WTC11 (cell line): Measurements from ENCODE around the gene DNAH9. TPM values are rescaled to one million over a fixed set of nuclear protein-coding genes. Genes with fewer than 3 reads are reported as not detected.

Experiments
- ATAC-seq: fragments of 200-7000 bp; cut with Tn5 transposase; 2 replicates; pipeline ENCODE4 v1.10.0; 2021; ENCODE audit warnings: mild to moderate bottlenecking, moderate library complexity
- CTCF ChIA-PET: fragments of 300-600 bp; sonication (Branson Sonifier 250); formaldehyde crosslinking; loops from one replicate; lab custom pipeline; 2021; ENCODE audit warnings: antibody characterized with exemption; lab: Charles Lee
- POLR2A ChIA-PET: fragments of 350-600 bp; sonication (Branson Sonifier 250); formaldehyde crosslinking; loops from one replicate; lab custom pipeline; 2021; ENCODE audit warnings: antibody characterized with exemption; lab: Charles Lee
- DNase-seq: peaks from one replicate; pipeline ENCODE4 v3.0.0; 2021; ENCODE audit warnings: low spot score
- H3K27ac Mint-ChIP-seq: 2 replicates; pipeline ENCODE4 v1.8.0; 2021; ENCODE audit warnings: mixed read lengths
- H3K27me3 Mint-ChIP-seq: 2 replicates; pipeline ENCODE4 v1.8.0; 2021; ENCODE audit warnings: low read depth, mild to moderate bottlenecking, moderate library complexity, mixed read lengths
- H3K36me3 Mint-ChIP-seq: 2 replicates; pipeline ENCODE4 v1.8.0; 2021; ENCODE audit warnings: mixed read lengths
- H3K4me1 Mint-ChIP-seq: 2 replicates; pipeline ENCODE4 v1.8.0; 2022; ENCODE audit warnings: mixed read lengths
- H3K4me3 Mint-ChIP-seq: 2 replicates; pipeline ENCODE4 v1.8.0; 2021; ENCODE audit warnings: mild to moderate bottlenecking, moderate library complexity, mixed read lengths
- H3K9me3 Mint-ChIP-seq: 2 replicates; pipeline ENCODE4 v1.8.0; 2021; ENCODE audit warnings: mixed read lengths
- CBFB ChIP-seq: sonication (generic); formaldehyde crosslinking; IDR thresholded peaks from 2 replicates; pipeline ENCODE4 v1.8.1; 2022; ENCODE audit warnings: mild to moderate bottlenecking, low read depth, missing genetic modification reagents
- CREB1 ChIP-seq: sonication (generic); formaldehyde crosslinking; IDR thresholded peaks from 2 replicates; pipeline ENCODE4 v1.8.0; 2023; ENCODE audit warnings: mild to moderate bottlenecking, missing genetic modification reagents
- ESRRA ChIP-seq: sonication (generic); formaldehyde crosslinking; IDR thresholded peaks from 2 replicates; pipeline ENCODE4 v1.8.1; 2022; ENCODE audit warnings: mild to moderate bottlenecking, missing genetic modification reagents, borderline replicate concordance
- FOXK1 ChIP-seq: sonication (generic); formaldehyde crosslinking; IDR thresholded peaks from 2 replicates; pipeline ENCODE4 v1.8.0; 2022; ENCODE audit warnings: mild to moderate bottlenecking, moderate library complexity, missing genetic modification reagents
- HMGA2 ChIP-seq: fragments of 250-450 bp; sonication (Bioruptor Pico); IDR thresholded peaks from 2 replicates; pipeline ENCODE4 v1.4.0; 2021; ENCODE audit warnings: mild to moderate bottlenecking, moderate library complexity
- NFATC4 ChIP-seq: fragments of 250-450 bp; sonication (Bioruptor Pico); IDR thresholded peaks from 2 replicates; pipeline ENCODE4 v1.9.0; 2021; ENCODE audit warnings: mild to moderate bottlenecking
- NR3C1 ChIP-seq: sonication (generic); formaldehyde crosslinking; conservative IDR thresholded peaks from 2 replicates; pipeline ENCODE4 v1.8.1; 2023; ENCODE audit warnings: low read depth, mild to moderate bottlenecking, missing genetic modification reagents
- PRRX2 ChIP-seq: fragments of 250-450 bp; sonication (Bioruptor Pico); IDR thresholded peaks from 2 replicates; pipeline ENCODE4 v1.8.0; 2021; ENCODE audit warnings: mild to moderate bottlenecking
- TCF7 ChIP-seq: sonication (generic); formaldehyde crosslinking; IDR thresholded peaks from 2 replicates; pipeline ENCODE4 v1.8.0; 2022; ENCODE audit warnings: mild to moderate bottlenecking, low read depth, missing genetic modification reagents, moderate library complexity
- TP53 ChIP-seq: sonication (generic); formaldehyde crosslinking; IDR thresholded peaks from 2 replicates; pipeline ENCODE4 v1.8.1; 2023; ENCODE audit warnings: mild to moderate bottlenecking, missing genetic modification reagents
- ZNF121 ChIP-seq: sonication (generic); formaldehyde crosslinking; IDR thresholded peaks from 2 replicates; pipeline ENCODE4 v1.8.0; 2023; ENCODE audit warnings: missing genetic modification reagents
- ZNF138 ChIP-seq: sonication (generic); formaldehyde crosslinking; conservative IDR thresholded peaks from 2 replicates; pipeline ENCODE4 v1.8.1; 2022; ENCODE audit warnings: mild to moderate bottlenecking, moderate library complexity, missing genetic modification reagents
- ZNF317 ChIP-seq: sonication (generic); formaldehyde crosslinking; IDR thresholded peaks from 2 replicates; pipeline ENCODE4 v1.8.1; 2023; ENCODE audit warnings: low read depth, mild to moderate bottlenecking, moderate library complexity, missing genetic modification reagents, borderline replicate concordance
- total RNA-seq: library from RNA; stranded (reverse); gene quantifications from 3 replicates; pipeline ENCODE4 v1.2.3, GENCODE V29; 2021
- TF ChIP-seq, protein P1 (sequence below): sonication (generic); formaldehyde crosslinking; IDR thresholded peaks from 2 replicates; pipeline ENCODE4 v1.8.0; 2023; ENCODE audit warnings: missing genetic modification reagents, mild to moderate bottlenecking, borderline replicate concordance
- TF ChIP-seq, protein P2 (sequence below): sonication (generic); formaldehyde crosslinking; IDR thresholded peaks from 2 replicates; pipeline ENCODE4 v1.8.1; 2022; ENCODE audit warnings: missing genetic modification reagents, borderline replicate concordance
- TF ChIP-seq, protein P3 (sequence below): sonication (generic); formaldehyde crosslinking; IDR thresholded peaks from 2 replicates; pipeline ENCODE4 v1.8.0; 2022; ENCODE audit warnings: mild to moderate bottlenecking, missing genetic modification reagents
- TF ChIP-seq, protein P4 (sequence below): sonication (generic); formaldehyde crosslinking; IDR thresholded peaks from 2 replicates; pipeline ENCODE4 v1.8.0; 2022; ENCODE audit warnings: mild to moderate bottlenecking, missing genetic modification reagents
- TF ChIP-seq, protein P5 (sequence below): sonication (generic); formaldehyde crosslinking; IDR thresholded peaks from 2 replicates; pipeline ENCODE4 v1.8.1; 2023; ENCODE audit warnings: mild to moderate bottlenecking, missing genetic modification reagents
- TF ChIP-seq, protein P6 (sequence below): sonication (generic); formaldehyde crosslinking; IDR thresholded peaks from 2 replicates; pipeline ENCODE4 v1.8.1; 2023; ENCODE audit warnings: mild to moderate bottlenecking, missing genetic modification reagents, moderate library complexity
- TF ChIP-seq, protein P7 (sequence below): fragments of 250-450 bp; sonication (Bioruptor Pico); IDR thresholded peaks from 2 replicates; pipeline ENCODE4 v2.1.2; 2022; ENCODE audit warnings: mild to moderate bottlenecking, moderate library complexity
- TF ChIP-seq, protein P8 (sequence below): fragments of 250-450 bp; sonication (Bioruptor Pico); IDR thresholded peaks from 2 replicates; pipeline ENCODE4 v1.8.0; 2021; ENCODE audit warnings: mild to moderate bottlenecking

Gene DNAH9
- total RNA-seq, 1 experiment from 2014 or later: 0.31 TPM

DNA sequence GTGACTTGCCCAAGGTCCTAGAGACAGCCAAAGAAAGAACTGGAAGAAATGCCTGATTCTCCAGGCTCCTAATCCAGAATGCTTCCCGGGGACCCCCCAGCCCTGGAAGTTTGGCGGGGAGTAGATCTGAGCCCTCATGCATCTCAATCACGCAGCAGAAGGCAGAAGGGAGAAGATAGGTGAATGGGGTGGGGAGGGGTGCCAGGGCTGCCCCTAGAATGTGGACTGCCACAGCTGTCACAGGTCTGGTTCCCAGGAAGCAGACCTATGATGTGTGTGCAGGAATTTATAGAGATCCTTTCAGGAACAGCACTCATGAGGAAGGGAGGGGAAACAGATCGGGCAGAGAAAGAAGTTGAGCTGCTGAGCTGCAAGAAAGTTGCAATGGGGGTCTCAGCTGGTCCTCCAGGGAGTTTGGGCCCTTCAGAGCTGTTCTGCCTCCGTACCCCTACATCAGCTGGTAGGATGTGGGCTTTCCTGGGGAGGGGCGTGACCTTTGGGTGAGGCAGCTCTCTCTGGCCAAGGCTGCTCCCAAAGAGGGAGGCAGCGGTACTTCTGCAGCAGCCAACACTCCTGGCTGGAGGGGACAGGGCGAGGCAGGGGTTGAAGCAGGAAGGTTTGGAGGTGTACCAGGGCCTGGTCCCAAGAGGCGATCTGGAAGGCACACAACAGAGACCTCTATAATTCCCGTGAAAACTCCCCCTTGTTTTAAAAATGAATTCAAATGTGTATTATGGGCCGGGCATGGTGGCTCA, 43.4 kb downstream of the DNAH9 start:
- no peak for DNase-seq
- Mint-ChIP-seq H3K27ac (no peak overlapping the region), H3K9me3 (peaks cover 36% of the 10 kb centered on the region), H3K27me3 (peaks cover 5% of the 10 kb centered on the region), H3K36me3 (peaks cover 14% of the 10 kb centered on the region), H3K4me3 (no peak overlapping the region), H3K4me1 (no peaks in the 10 kb centered on the region)
- POLR2A ChIA-PET: no interaction called here
- CTCF ChIA-PET: no interaction called here
- no peak for TF ChIP-seq TCF7 (CRISPR knock-in tag)
- TF ChIP-seq NFATC4 (CRISPR knock-in tag): no peak
- TF ChIP-seq, protein P1, sequence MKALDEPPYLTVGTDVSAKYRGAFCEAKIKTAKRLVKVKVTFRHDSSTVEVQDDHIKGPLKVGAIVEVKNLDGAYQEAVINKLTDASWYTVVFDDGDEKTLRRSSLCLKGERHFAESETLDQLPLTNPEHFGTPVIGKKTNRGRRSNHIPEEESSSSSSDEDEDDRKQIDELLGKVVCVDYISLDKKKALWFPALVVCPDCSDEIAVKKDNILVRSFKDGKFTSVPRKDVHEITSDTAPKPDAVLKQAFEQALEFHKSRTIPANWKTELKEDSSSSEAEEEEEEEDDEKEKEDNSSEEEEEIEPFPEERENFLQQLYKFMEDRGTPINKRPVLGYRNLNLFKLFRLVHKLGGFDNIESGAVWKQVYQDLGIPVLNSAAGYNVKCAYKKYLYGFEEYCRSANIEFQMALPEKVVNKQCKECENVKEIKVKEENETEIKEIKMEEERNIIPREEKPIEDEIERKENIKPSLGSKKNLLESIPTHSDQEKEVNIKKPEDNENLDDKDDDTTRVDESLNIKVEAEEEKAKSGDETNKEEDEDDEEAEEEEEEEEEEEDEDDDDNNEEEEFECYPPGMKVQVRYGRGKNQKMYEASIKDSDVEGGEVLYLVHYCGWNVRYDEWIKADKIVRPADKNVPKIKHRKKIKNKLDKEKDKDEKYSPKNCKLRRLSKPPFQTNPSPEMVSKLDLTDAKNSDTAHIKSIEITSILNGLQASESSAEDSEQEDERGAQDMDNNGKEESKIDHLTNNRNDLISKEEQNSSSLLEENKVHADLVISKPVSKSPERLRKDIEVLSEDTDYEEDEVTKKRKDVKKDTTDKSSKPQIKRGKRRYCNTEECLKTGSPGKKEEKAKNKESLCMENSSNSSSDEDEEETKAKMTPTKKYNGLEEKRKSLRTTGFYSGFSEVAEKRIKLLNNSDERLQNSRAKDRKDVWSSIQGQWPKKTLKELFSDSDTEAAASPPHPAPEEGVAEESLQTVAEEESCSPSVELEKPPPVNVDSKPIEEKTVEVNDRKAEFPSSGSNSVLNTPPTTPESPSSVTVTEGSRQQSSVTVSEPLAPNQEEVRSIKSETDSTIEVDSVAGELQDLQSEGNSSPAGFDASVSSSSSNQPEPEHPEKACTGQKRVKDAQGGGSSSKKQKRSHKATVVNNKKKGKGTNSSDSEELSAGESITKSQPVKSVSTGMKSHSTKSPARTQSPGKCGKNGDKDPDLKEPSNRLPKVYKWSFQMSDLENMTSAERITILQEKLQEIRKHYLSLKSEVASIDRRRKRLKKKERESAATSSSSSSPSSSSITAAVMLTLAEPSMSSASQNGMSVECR: no peak
- TF ChIP-seq ZNF121 (CRISPR knock-in tag): no peak
- no peak for TF ChIP-seq NR3C1 (CRISPR knock-in tag)
- no peak for ATAC-seq

DNA sequence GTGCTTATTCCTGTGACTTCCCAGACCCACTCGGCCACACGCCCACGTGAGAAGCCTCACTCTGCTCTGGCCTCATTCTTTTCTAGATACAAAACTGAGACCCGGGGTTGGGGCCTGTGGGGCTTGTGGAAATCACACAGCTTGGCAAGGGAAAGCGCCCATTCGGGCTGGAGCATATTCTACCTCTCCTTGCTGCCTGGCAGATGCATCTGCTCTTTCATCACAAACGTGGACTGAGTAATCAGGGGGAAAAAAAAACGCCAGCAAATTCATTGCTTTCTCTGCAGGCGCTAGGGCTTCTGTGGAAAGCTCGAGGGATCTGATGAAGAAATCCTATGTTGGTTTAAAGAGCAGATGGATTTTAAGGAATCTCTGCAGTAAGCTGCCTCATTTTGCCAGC, 44.4 kb downstream of the DNAH9 start:
- no peak overlapping the region for H3K4me3 Mint-ChIP-seq
- POLR2A ChIA-PET: no interaction called here
- DNase-seq (no peak), ATAC-seq (no peak)
- peaks cover 41% of the 10 kb centered on the region for H3K9me3 Mint-ChIP-seq
- H3K27ac Mint-ChIP-seq: no peak overlapping the region
- H3K36me3 Mint-ChIP-seq: peaks cover 23% of the 10 kb centered on the region
- no peaks in the 10 kb centered on the region for H3K4me1 Mint-ChIP-seq
- CTCF ChIA-PET: no interaction called here
- H3K27me3 Mint-ChIP-seq: peaks cover 5% of the 10 kb centered on the region
- TF ChIP-seq, protein P2, sequence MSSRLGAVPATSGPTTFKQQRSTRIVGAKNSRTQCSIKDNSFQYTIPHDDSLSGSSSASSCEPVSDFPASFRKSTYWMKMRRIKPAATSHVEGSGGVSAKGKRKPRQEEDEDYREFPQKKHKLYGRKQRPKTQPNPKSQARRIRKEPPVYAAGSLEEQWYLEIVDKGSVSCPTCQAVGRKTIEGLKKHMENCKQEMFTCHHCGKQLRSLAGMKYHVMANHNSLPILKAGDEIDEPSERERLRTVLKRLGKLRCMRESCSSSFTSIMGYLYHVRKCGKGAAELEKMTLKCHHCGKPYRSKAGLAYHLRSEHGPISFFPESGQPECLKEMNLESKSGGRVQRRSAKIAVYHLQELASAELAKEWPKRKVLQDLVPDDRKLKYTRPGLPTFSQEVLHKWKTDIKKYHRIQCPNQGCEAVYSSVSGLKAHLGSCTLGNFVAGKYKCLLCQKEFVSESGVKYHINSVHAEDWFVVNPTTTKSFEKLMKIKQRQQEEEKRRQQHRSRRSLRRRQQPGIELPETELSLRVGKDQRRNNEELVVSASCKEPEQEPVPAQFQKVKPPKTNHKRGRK (CRISPR knock-in tag): no peak
- TF ChIP-seq ZNF317 (no peak), TP53 (CRISPR knock-in tag) (no peak), ZNF138 (no peak), FOXK1 (CRISPR knock-in tag) (no peak), PRRX2 (CRISPR knock-in tag) (no peak), CBFB (CRISPR knock-in tag) (no peak), HMGA2 (CRISPR knock-in tag) (no peak), CREB1 (CRISPR knock-in tag) (no peak), ZNF121 (CRISPR knock-in tag) (no peak), ESRRA (CRISPR knock-in tag) (no peak)
- TF ChIP-seq, protein P3, sequence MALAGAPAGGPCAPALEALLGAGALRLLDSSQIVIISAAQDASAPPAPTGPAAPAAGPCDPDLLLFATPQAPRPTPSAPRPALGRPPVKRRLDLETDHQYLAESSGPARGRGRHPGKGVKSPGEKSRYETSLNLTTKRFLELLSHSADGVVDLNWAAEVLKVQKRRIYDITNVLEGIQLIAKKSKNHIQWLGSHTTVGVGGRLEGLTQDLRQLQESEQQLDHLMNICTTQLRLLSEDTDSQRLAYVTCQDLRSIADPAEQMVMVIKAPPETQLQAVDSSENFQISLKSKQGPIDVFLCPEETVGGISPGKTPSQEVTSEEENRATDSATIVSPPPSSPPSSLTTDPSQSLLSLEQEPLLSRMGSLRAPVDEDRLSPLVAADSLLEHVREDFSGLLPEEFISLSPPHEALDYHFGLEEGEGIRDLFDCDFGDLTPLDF: no peak
- TF ChIP-seq, protein P4, sequence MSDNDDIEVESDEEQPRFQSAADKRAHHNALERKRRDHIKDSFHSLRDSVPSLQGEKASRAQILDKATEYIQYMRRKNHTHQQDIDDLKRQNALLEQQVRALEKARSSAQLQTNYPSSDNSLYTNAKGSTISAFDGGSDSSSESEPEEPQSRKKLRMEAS (CRISPR knock-in tag): no peak
- TF ChIP-seq, protein P5, sequence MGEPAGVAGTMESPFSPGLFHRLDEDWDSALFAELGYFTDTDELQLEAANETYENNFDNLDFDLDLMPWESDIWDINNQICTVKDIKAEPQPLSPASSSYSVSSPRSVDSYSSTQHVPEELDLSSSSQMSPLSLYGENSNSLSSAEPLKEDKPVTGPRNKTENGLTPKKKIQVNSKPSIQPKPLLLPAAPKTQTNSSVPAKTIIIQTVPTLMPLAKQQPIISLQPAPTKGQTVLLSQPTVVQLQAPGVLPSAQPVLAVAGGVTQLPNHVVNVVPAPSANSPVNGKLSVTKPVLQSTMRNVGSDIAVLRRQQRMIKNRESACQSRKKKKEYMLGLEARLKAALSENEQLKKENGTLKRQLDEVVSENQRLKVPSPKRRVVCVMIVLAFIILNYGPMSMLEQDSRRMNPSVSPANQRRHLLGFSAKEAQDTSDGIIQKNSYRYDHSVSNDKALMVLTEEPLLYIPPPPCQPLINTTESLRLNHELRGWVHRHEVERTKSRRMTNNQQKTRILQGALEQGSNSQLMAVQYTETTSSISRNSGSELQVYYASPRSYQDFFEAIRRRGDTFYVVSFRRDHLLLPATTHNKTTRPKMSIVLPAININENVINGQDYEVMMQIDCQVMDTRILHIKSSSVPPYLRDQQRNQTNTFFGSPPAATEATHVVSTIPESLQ: no peak
- TF ChIP-seq, protein P6, sequence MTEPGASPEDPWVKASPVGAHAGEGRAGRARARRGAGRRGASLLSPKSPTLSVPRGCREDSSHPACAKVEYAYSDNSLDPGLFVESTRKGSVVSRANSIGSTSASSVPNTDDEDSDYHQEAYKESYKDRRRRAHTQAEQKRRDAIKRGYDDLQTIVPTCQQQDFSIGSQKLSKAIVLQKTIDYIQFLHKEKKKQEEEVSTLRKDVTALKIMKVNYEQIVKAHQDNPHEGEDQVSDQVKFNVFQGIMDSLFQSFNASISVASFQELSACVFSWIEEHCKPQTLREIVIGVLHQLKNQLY: no peak
- TF ChIP-seq, protein P7, sequence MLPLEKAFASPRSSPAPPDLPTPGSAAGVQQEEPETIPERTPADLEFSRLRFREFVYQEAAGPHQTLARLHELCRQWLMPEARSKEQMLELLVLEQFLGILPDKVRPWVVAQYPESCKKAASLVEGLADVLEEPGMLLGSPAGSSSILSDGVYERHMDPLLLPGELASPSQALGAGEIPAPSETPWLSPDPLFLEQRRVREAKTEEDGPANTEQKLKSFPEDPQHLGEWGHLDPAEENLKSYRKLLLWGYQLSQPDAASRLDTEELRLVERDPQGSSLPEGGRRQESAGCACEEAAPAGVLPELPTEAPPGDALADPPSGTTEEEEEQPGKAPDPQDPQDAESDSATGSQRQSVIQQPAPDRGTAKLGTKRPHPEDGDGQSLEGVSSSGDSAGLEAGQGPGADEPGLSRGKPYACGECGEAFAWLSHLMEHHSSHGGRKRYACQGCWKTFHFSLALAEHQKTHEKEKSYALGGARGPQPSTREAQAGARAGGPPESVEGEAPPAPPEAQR (CRISPR knock-in tag): no peak
- TF ChIP-seq, protein P8, sequence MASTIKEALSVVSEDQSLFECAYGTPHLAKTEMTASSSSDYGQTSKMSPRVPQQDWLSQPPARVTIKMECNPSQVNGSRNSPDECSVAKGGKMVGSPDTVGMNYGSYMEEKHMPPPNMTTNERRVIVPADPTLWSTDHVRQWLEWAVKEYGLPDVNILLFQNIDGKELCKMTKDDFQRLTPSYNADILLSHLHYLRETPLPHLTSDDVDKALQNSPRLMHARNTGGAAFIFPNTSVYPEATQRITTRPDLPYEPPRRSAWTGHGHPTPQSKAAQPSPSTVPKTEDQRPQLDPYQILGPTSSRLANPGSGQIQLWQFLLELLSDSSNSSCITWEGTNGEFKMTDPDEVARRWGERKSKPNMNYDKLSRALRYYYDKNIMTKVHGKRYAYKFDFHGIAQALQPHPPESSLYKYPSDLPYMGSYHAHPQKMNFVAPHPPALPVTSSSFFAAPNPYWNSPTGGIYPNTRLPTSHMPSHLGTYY: no peak
